ENCODE data around the gene RPL10A.

RPL10A gene

DNA sequence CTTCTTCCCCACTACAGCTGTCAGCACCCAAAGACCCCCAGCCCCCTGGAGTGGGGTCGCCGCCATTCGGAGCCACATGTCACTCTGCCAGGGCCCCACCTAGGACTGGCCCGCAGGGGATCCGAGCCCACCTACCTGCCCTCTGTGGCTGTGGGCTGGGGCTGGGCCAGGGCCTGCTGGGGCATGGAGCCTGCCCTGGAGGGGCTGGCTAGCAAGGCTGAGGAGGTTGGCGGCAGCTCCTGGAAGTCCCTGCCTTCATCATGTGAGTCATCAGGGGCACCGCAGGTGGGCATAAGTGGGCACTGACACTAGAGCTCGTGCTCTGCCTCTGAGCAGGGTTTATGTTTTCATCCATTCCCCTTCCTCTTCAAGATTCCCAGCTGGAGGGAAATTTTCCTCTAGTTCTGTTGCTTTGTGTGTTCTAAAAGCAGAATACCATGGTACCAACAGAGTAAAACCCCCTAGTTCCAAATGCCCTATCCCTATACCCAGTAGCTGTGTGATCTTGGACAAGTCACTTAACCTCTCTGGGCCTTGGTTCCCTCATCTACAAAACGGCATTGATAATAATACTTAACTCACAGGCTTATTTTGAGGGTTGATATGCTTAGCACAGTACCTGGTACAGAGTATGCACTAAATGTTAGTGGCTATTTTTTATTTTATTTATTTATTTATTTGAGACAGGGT is 24.7 kb upstream of the RPL10A start:
- peaks cover 4% of the 10 kb centered on the region for H3K4me1 Mint-ChIP-seq
- H3K9me3 Mint-ChIP-seq, result no peaks in the 10 kb centered on the region

DNA sequence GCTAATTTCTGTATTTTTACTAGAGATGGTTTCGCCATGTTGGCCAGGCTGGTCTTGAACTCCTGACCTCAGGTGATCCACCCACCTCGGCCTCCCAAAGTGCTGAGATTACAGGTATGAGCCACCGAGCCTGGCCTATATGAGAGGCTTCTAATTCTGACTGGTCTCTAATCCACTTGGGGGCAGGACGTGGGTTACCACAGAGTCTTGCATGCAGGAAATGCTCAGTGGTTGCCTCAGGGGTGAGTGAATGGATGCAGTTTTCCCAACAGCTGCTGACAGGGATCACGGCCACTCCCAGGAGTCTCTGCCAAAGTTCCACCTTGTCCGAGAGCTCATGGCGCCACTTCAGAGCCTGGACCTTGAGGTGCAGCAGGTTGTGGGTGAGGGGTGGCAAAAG is 22.5 kb upstream of the RPL10A start:
- peaks cover 4% of the 10 kb centered on the region for H3K4me1 Mint-ChIP-seq
- H3K27ac Mint-ChIP-seq, result no peak overlapping the region
- no peak overlapping the region for H3K4me3 Mint-ChIP-seq
- TF ChIP-seq CTCF (IDR thresholded peaks at IDR 0.05; ENCODE audit: unreplicated experiment in 3 of 3), result no peak
- no peaks in the 10 kb centered on the region for H3K9me3 Mint-ChIP-seq
- peaks cover 10% of the 10 kb centered on the region for H3K27me3 Mint-ChIP-seq (ENCODE audit: low read depth)
- no peaks in the 10 kb centered on the region for H3K36me3 Mint-ChIP-seq (ENCODE audit: low read depth)

More for the DNA sequence above, 24.7 kb upstream of the RPL10A start:
- TF ChIP-seq CTCF (IDR thresholded peaks at IDR 0.05; ENCODE audit: unreplicated experiment in 3 of 3), result no peak
- H3K27ac Mint-ChIP-seq, result no peak overlapping the region
- no peaks in the 10 kb centered on the region for H3K36me3 Mint-ChIP-seq (ENCODE audit: low read depth)
- H3K4me3 Mint-ChIP-seq, result no peak overlapping the region
- peaks cover 10% of the 10 kb centered on the region for H3K27me3 Mint-ChIP-seq (ENCODE audit: low read depth)

- Mint-ChIP-seq H3K4me1 (peaks cover 18% of the 10 kb centered on the region), H3K4me3 (no peak overlapping the region), H3K27me3 (ENCODE audit: low read depth) (peaks cover 8% of the 10 kb centered on the region), H3K27ac (no peak overlapping the region), H3K36me3 (ENCODE audit: low read depth) (no peaks in the 10 kb centered on the region), H3K9me3 (no peaks in the 10 kb centered on the region)
- TF ChIP-seq CTCF (IDR thresholded peaks at IDR 0.05; ENCODE audit: unreplicated experiment in 3 of 3), result no peak
Observed at GRCh38 chr6:35448191-35448590, 20.0 kb upstream of the RPL10A start.

- H3K4me3 Mint-ChIP-seq, result peak overlapping the region; percentile 56 to 79 (median 75)
- no peaks in the 10 kb centered on the region for H3K9me3 Mint-ChIP-seq
- peak overlapping the region in 2 of 3 experiments; percentile 30 to 85 for H3K27ac Mint-ChIP-seq
- no peaks in the 10 kb centered on the region for H3K36me3 Mint-ChIP-seq (ENCODE audit: low read depth)
- TF ChIP-seq CTCF (IDR thresholded peaks at IDR 0.05; ENCODE audit: unreplicated experiment in 3 of 3), result peak; percentile 71 to 79 (median 77)
- peaks cover 28% of the 10 kb centered on the region for H3K4me1 Mint-ChIP-seq
- H3K27me3 Mint-ChIP-seq (ENCODE audit: low read depth), result peaks cover 8% of the 10 kb centered on the region
Observed at GRCh38 chr6:35449287-35449881, 18.8 kb upstream of the RPL10A start.

DNA sequence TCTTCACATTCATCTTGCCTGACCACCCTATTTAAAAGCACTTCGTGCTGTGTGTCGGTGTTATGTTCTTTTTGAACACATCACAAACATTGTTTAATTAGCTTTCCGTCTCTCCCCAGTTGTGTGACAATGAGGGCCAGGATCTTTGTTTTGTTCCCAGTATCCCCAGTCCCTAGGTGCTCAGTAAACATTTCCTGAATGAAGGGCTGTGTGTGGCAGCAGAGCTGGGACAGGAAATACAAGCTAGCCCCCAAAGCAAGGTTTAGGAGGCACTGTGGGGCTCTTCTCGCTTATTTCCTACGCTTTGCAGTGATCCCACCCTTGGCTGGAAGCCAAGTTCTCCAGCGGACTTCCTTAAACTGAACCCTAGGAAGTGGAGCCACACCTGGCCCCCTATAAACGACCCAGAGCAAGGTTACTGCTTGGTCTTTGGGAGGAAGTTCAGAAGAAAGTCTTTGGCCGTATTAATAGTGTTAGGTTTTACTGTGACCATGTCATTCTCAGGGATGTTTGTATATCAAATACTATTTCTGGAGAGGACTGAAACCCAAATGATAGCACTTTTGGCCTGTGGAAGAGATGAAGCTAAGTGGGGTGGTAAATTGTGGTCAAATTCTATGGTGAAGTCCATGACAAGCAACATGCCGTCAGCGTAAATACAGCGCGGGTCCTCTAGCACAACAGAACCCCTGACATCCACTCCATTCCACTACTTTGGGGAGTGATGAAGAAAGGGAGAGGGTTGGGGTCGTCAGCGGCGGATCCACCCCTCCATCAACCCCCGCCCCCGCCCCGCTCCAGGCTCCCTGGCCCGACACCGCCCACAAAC is 16.6 kb upstream of the RPL10A start:
- Mint-ChIP-seq H3K27ac (peak overlapping the region in 2 of 3 experiments; percentile 18 to 53), H3K36me3 (ENCODE audit: low read depth) (peaks cover 10% of the 10 kb centered on the region), H3K27me3 (ENCODE audit: low read depth) (peaks cover 8% of the 10 kb centered on the region), H3K4me1 (peaks cover 40% of the 10 kb centered on the region), H3K4me3 (peak overlapping the region; percentile 77 to 85 (median 82)), H3K9me3 (no peaks in the 10 kb centered on the region)
- no peak for TF ChIP-seq CTCF (IDR thresholded peaks at IDR 0.05; ENCODE audit: unreplicated experiment in 3 of 3)
